Heart right ventricle (tissue), 16 donors: Measurements from ENCODE around the gene PLB1. TPM values are rescaled to one million over a fixed set of nuclear protein-coding genes. Genes with fewer than 3 reads are reported as not detected.
A peak's percentile ranks its signal among the peaks of the same experiment; 100 is the strongest.

Source experiments
- ATAC-seq, 8 donors: fragments of 200-7000 bp; cut with Tn5 transposase; one replicate each; pipeline ENCODE4 v1.9.1; 2020; ENCODE audit warnings: mild to moderate bottlenecking in 8 of 8, moderate library complexity in 8 of 8, moderate number of reproducible peaks in 1 of 8
- DNase-seq, 2 donors: peaks; one replicate each; pipeline ENCODE4 v3.0.0-alpha.2; 2020
- H3K27ac ChIP-seq, 10 donors: fragments of 200-600 bp; sonication (generic) in 2 of 10; one replicate each; pipeline versions ENCODE4 v1.5.0 to v1.8.0; 2020 to 2022; ENCODE audit warnings: mild to moderate bottlenecking in 3 of 10
- H3K27me3 ChIP-seq, 7 donors: fragments of 200-600 bp; one replicate each; pipeline ENCODE4 v1.8.0; 2021 to 2022; ENCODE audit warnings: mild to moderate bottlenecking in 2 of 7
- H3K36me3 ChIP-seq, 9 donors: fragments of 200-600 bp; sonication (generic) in 1 of 9; one replicate each; pipeline versions ENCODE4 v1.5.0 to v1.8.0; 2020 to 2022; ENCODE audit warnings: mild to moderate bottlenecking in 2 of 9
- H3K4me1 ChIP-seq, 9 donors: fragments of 200-600 bp; sonication (generic) in 1 of 9; one replicate each; pipeline versions ENCODE4 v1.5.0 to v1.8.0; 2020 to 2022; ENCODE audit warnings: mild to moderate bottlenecking in 4 of 9
- H3K4me3 ChIP-seq, 10 donors: fragments of 200-600 bp; sonication (generic) in 2 of 10; one replicate each; pipeline versions ENCODE4 v1.5.0 to v1.8.0; 2020 to 2022; ENCODE audit warnings: mild to moderate bottlenecking in 7 of 10, moderate library complexity in 2 of 10
- H3K9me3 ChIP-seq, 11 donors: fragments of 200-600 bp in 10 of 11; sonication (generic) in 2 of 11; one replicate each; pipeline versions ENCODE4 v1.5.0 to v1.8.0; 2013 to 2022; ENCODE audit warnings: mild to moderate bottlenecking in 2 of 11, control low read depth in 1 of 11, moderate library complexity in 1 of 11
- CTCF ChIP-seq, 9 donors: fragments of 200-600 bp; sonication (generic) in 2 of 9; IDR thresholded peaks; one replicate each; pipeline versions ENCODE4 v1.5.0 to v1.8.0; 2021 to 2022; ENCODE audit warnings: antibody characterized with exemption in 9 of 9, mild to moderate bottlenecking in 5 of 9, moderate library complexity in 1 of 9
- WGBS, 2 donors: extraction: QIAGEN DNeasy Blood & Tissue Kit; methylation state at CpG; one replicate each; pipeline ENCODE4 v1.1.7; 2013; ENCODE audit warnings: inconsistent platforms in 1 of 2; 5-methylcytosine and 5-hydroxymethylcytosine counted together
- intact Hi-C, 10 donors: fragments of 100-400 bp; cut with DNase I; formaldehyde crosslinking; loops; one replicate each; pipeline versions ENCODE4 v1.11.1 to v1.14.2; 2022
- polyA plus RNA-seq, 2 donors: library from polyadenylated mRNA; stranded (reverse); fragments of 200-250 nt; gene quantifications; one replicate each; pipeline ENCODE4 v1.2.3, GENCODE V29; 2013
- total RNA-seq, 10 donors: library from RNA; stranded (reverse); fragmentation: NEBNext Ultra II Directional in 3 of 10; extraction: Animal tissue kit (Norgen Biotek cat#: 25700) in 3 of 10; gene quantifications; one replicate each; pipeline versions ENCODE4 v1.2.1 to v1.2.4, GENCODE V29; 2021 to 2023
- donor health status: Arrhythmogenic right ventricular cardiomyopathy.
- donor health status: ischemic (EF 13 %, LVEDD 7.1; RV severe dilation, severe dysfunction).
- donor health status: healthy with polysubstance abuse.
- donor health status: DM: no; HTN: yes; CAD: no.
- donor health status: DM: no; HTN: no; CAD: no.
- donor health status: ischemic (EF 25% LVEDD 6.9; RV normal size, moderate dysfunction).
- donor health status: ischemic (EF 25% LVEDD 5.7; RV mildly dilated, moderate dysfunction).
- donor health status: healthy.
- donor health status: DM: yes; HTN: yes; CAD: no.
- donor health status: Ischemic cardiomyopathy.
- donor health status: ischemic (EF 35%, LVEDD 5.7; RV mildly dilated, moderate dysfunction).
- donor health status: nonischemic (EF 11% LVEDD 7.7; RV severe dilation, severe dysfunction).
- donor health status: DM: yes; HTN: yes; CAD: no.
- donor health status: PGD.
- donor health status: ischemic (EF 29% LVEDD 5.4; RV normal size, mild dysfunction).
- donor health status: nonischemic (EF 23%, LVEDD 6.1; RV moderate dilation, normal function).

The PLB1 gene
- total and polyA plus RNA-seq, 12 donors = 0.34 to 6.1 (median 1.4) TPM

DNA sequence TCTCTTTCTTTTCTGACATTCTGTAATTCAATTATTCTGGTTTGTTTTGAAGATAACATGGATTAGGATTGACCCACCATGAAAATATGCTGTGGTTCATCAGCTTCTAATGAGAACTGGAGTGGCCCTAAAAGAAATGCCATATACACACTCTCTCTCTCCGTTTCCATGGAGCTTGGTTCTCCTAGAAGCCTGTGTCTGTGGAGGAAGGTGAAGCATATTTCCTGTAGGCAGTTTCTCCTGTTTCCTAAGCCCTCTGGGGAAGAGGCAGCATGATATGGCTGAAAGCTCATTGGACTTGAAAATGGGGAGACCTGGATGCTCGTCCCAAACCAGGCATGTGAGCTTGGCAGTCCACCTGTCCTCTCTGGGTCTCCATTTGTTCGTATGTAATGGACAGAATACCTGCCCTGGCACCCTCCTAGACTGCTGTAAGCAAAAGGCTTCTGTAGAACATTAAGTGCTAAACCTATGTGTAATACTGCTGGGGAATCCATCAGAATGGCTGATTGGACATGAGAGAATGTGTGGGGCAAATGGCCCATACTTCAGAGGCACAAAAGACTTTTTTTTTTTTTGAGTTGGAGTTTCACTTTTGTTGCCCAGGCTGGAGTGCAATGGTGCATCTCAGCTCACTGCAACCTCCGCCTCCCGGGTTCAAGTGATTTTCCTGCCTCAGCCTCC lies 180.4 kb downstream of the PLB1 start:
- Histone ChIP-seq H3K9me3 (peaks cover 0 to 8% (median 0%) of the 10 kb centered on the region in 11 donors), H3K4me1 (peaks cover 0 to 40% (median 28%) of the 10 kb centered on the region in 9 donors), H3K27ac (no peak overlapping the region), H3K4me3 (no peak overlapping the region), H3K27me3 (no peaks in the 10 kb centered on the region), H3K36me3 (no peaks in the 10 kb centered on the region)
- 84 to 85% methylated on average over 5 of the region's 5 CpGs for WGBS, 2 donors
- TF ChIP-seq CTCF (IDR thresholded peaks at IDR 0.05) = no peak
- DNase-seq (no peak), ATAC-seq (no peak)
- intact Hi-C loops = no loop called here

GRCh38 chr2:28678175-28678855 lies 182.5 kb downstream of the PLB1 start:
- Histone ChIP-seq H3K4me3 (no peak overlapping the region), H3K27me3 (no peaks in the 10 kb centered on the region), H3K9me3 (peaks cover 0 to 4% (median 0%) of the 10 kb centered on the region in 11 donors), H3K27ac (peak overlapping the region in 9 of 10 donors; percentile 37 to 84 (median 80)), H3K36me3 (no peaks in the 10 kb centered on the region), H3K4me1 (peaks cover 1 to 61% (median 48%) of the 10 kb centered on the region in 9 donors)
- WGBS, 2 donors = 38 to 47% methylated on average over 11 of the region's 11 CpGs
- no peak for TF ChIP-seq CTCF (IDR thresholded peaks at IDR 0.05)
- DNase-seq = peak in 1 of 2 donors; percentile 50
- intact Hi-C loops = no loop called here
- peak; percentile 25 to 62 (median 52) for ATAC-seq

DNA sequence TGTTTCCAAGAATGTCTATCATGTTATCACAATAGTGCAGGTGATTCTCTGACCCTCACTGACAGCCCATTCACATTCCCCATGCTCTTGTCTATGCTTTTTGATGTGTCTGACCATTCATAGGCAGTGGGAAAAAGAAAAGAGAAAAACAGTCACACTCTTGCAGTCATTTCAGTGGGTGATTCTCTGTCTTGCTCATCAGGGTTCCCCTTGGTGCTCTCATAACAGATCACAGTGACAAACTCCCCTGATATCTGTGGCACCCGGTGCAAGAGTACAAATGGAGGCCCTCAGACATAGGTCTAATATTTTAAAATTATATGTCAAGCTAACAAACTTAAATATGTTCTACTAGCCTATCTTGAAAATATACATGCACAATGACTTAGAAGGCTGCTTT lies 183.1 kb downstream of the PLB1 start:
- intact Hi-C loops = no loop called here
- H3K9me3 ChIP-seq = no peaks in the 10 kb centered on the region
- WGBS, 2 donors = 84% methylated on average over 1 of the region's 1 CpG
- no peaks in the 10 kb centered on the region for H3K36me3 ChIP-seq
- no peaks in the 10 kb centered on the region for H3K27me3 ChIP-seq
- DNase-seq = no peak
- H3K4me3 ChIP-seq = no peak overlapping the region
- no peak for ATAC-seq
- H3K4me1 ChIP-seq = peaks cover 5 to 67% (median 54%) of the 10 kb centered on the region in 9 donors
- no peak for TF ChIP-seq CTCF (IDR thresholded peaks at IDR 0.05)
- peak overlapping the region in 9 of 10 donors; percentile 51 to 84 (median 80) for H3K27ac ChIP-seq

DNA sequence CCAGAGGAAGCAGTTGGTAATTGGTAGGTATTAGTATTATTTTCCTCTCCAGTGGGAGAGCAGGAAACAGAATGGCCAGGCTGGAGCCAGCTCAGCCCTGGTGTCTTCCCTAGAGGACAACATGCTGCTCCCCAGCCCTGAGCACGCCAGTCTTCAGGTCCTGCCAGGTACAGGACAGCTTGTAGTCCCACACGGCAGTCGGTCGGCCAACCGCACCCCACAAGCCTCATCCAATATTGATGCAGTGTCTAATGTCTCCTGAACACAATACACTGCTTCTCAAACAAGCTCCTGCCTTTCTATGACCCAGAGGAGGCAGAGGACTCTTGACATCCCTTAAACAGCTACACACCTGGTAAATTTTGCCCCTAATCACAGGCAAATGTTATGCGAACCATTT lies 184.8 kb downstream of the PLB1 start:
- no peaks in the 10 kb centered on the region for H3K9me3 ChIP-seq
- no peak overlapping the region for H3K4me3 ChIP-seq
- H3K36me3 ChIP-seq = no peaks in the 10 kb centered on the region
- H3K4me1 ChIP-seq = peaks cover 5 to 79% (median 61%) of the 10 kb centered on the region in 9 donors
- H3K27me3 ChIP-seq = no peaks in the 10 kb centered on the region
- H3K27ac ChIP-seq = peak overlapping the region in 8 of 10 donors; percentile 34 to 84 (median 76)
- TF ChIP-seq CTCF (IDR thresholded peaks at IDR 0.05) = no peak
- ATAC-seq = no peak
- no peak for DNase-seq
- WGBS, 2 donors = 96% methylated on average over 6 of the region's 6 CpGs
- intact Hi-C loops = loop anchor here in 5 of 10 donors (5.0 to 10.0 kb wide), 2 partner anchors 72 to 86 kb away; partner anchors contain the start of gene PPP1CB (in 4 of the 5)
